Spleen (tissue), 11 donors: Measurements from ENCODE around the gene DISC1. TPM values are rescaled to one million over a fixed set of nuclear protein-coding genes. Genes with fewer than 3 reads are reported as not detected.

ENCODE experiments used
- DNase-seq: peaks from one replicate; pipeline ENCODE4 v3.0.0-alpha.2; 2020
- H3K27ac ChIP-seq, 8 donors: fragments of 200-600 bp; sonication (generic) in 7 of 8; 1 replicate in 4 of 8; 2 replicates in 4 of 8; pipeline versions ENCODE4 v1.5.0 to v1.8.0; 2016 to 2021; ENCODE audit warnings: inconsistent platforms in 4 of 8, mild to moderate bottlenecking in 4 of 8, moderate library complexity in 1 of 8
- H3K27me3 ChIP-seq, 7 donors: fragments of 200-600 bp; sonication (generic) in 6 of 7; replicated peaks in 1 of 7; 1 replicate in 4 of 7; 2 replicates in 3 of 7; pipeline versions ENCODE4 v1.5.0 to v1.8.0; 2016 to 2021; ENCODE audit warnings: inconsistent platforms in 3 of 7, mild to moderate bottlenecking in 1 of 7
- H3K36me3 ChIP-seq, 6 donors: fragments of 200-600 bp; sonication (generic) in 5 of 6; 1 replicate in 4 of 6; 2 replicates in 2 of 6; pipeline versions ENCODE4 v1.5.0 to v1.8.0; 2016 to 2021; ENCODE audit warnings: inconsistent platforms in 2 of 6
- H3K4me1 ChIP-seq, 6 donors: fragments of 200-600 bp; sonication (generic) in 5 of 6; 1 replicate in 3 of 6; 2 replicates in 3 of 6; pipeline versions ENCODE4 v1.5.0 to v1.8.0; 2016 to 2021; ENCODE audit warnings: inconsistent platforms in 3 of 6
- H3K4me3 ChIP-seq, 8 donors: fragments of 200-600 bp; sonication (generic) in 7 of 8; 1 replicate in 4 of 8; 2 replicates in 4 of 8; pipeline versions ENCODE4 v1.5.0 to v1.8.0; 2016 to 2021; ENCODE audit warnings: inconsistent platforms in 4 of 8, mild to moderate bottlenecking in 4 of 8, moderate library complexity in 2 of 8
- H3K9me3 ChIP-seq, 8 donors: fragments of 200-600 bp; sonication (generic) in 7 of 8; 1 replicate in 4 of 8; 2 replicates in 4 of 8; pipeline versions ENCODE4 v1.5.0 to v1.8.0; 2016 to 2021; ENCODE audit warnings: inconsistent platforms in 4 of 8
- CTCF ChIP-seq, 11 experiments: fragments of 200-600 bp in 7 of 11; fragments of 450-650 bp in 4 of 11; sonication (generic) in 4 of 11; IDR thresholded peaks in 8 of 11; conservative IDR thresholded peaks in 3 of 11; 1 replicate in 7 of 11; 2 replicates in 4 of 11; pipeline versions ENCODE4 v1.4.0 to v1.8.0; 2016 to 2021; ENCODE audit warnings: antibody characterized with exemption in 11 of 11, inconsistent platforms in 4 of 11, mild to moderate bottlenecking in 1 of 11
- POLR2A ChIP-seq, 3 donors: fragments of 450-650 bp; IDR thresholded peaks; one replicate each; pipeline ENCODE4 v1.5.1; 2017; ENCODE audit warnings: antibody characterized with exemption in 3 of 3, mild to moderate bottlenecking in 1 of 3
- POLR2AphosphoS5 ChIP-seq, 3 donors: sonication (generic); formaldehyde crosslinking; IDR thresholded peaks; one replicate each; pipeline ENCODE4 v1.5.1; 2017; ENCODE audit warnings: antibody characterized with exemption in 3 of 3
- WGBS, 5 donors: extraction: QIAGEN DNeasy Blood & Tissue Kit in 3 of 5; methylation state at CpG; one replicate each; pipeline versions ENCODE4 v1.1.5 to v1.1.7; 2013 to 2018; 5-methylcytosine and 5-hydroxymethylcytosine counted together
- intact Hi-C: fragments of 100-400 bp; cut with DNase I; formaldehyde crosslinking; loops from one replicate; pipeline ENCODE4 v1.15.0; 2023; ENCODE audit warnings: low total_unique reads
- polyA plus RNA-seq, 3 donors: library from polyadenylated mRNA; stranded (reverse); fragments of 200-250 nt; gene quantifications; one replicate each; pipeline ENCODE4 v1.2.1, GENCODE V29; 2013
- total RNA-seq, 7 donors: library from RNA; depleted of rRNA in 3 of 7; stranded (reverse); fragments of >200 nt in 3 of 7; fragmentation: NEBNext Ultra II Directional in 4 of 7; extraction: Animal tissue kit (Norgen Biotek cat#: 25700) in 4 of 7; gene quantifications; one replicate each; pipeline versions ENCODE4 v1.1.0 to v1.2.1, GENCODE V29; 2016 to 2021
- donor health status: healthy with polysubstance abuse.
- donor health status: DM: no; HTN: no; CAD: no; lungs with moderate emphysema.
- donor health status: DM: no; HTN: no; CAD: no.
- donor health status: Bipolar disorder and iron deficiency.
- donor health status: healthy.
- donor health status: DM: no; HTN: no; CAD: no.
- donor health status: DM: yes; HTN: yes; CAD: no.

DISC1 gene
- total and polyA plus RNA-seq, 10 donors: 0.89 to 36.4 (median 24.2) TPM

DNA sequence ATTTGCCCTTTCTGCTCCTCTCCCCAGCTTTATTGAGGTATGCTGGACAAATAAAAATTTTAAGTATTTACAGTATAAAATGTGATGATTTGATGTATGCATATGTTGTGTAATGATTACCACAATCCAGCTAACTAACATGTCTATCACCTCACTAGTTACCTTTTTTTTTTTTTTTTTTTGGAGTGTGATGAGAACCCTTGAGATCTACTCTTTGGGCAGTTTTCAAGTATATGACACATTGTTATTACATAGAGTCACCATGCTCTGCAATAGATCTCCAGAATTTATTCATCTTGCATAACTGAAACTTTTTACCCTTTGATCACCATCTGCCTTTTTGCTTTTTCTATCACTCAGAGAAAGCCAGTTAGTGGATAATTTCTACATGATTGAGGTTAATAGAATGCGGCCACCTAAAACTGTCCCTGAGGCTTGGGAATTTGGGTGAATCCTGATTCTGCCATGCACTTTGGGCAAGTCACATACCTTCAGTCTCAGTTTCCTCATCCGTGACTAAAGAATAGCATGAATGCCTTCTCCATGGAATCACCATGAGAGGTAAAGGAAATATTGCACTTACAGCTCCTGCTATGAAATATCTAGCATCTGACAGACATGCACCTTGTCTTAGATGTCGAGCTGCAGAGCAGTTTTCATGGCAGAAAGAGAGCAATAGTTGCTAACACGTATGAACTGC lies 295.2 kb downstream of the DISC1 start:
- no peak for DNase-seq

GRCh38 chr1:231923491-231924041 lies 297.0 kb downstream of the DISC1 start:
- WGBS, 5 donors: 90 to 96% (median 93%) methylated on average over 12 of the region's 12 CpGs
- no peak overlapping the region for H3K27ac ChIP-seq
- H3K9me3 ChIP-seq: no peaks in the 10 kb centered on the region
- H3K36me3 ChIP-seq: no peaks in the 10 kb centered on the region
- peaks cover 5 to 25% (median 20%) of the 10 kb centered on the region in 6 donors for H3K4me1 ChIP-seq
- H3K27me3 ChIP-seq: no peaks in the 10 kb centered on the region
- intact Hi-C loops: no loop called here
- H3K4me3 ChIP-seq: no peak overlapping the region
- DNase-seq: no peak
- TF ChIP-seq CTCF (IDR thresholded peaks at IDR 0.05 in 8 of 11, conservative IDR thresholded peaks at IDR 0.05 in 3 of 11) (no peak), POLR2A (IDR thresholded peaks at IDR 0.05) (no peak), POLR2AphosphoS5 (IDR thresholded peaks at IDR 0.05) (no peak)

More for the DNA sequence above, 295.2 kb downstream of the DISC1 start:
- no peaks in the 10 kb centered on the region for H3K27me3 ChIP-seq
- WGBS, 5 donors: 88 to 96% (median 91%) methylated on average over 4 of the region's 4 CpGs
- H3K27ac ChIP-seq: no peak overlapping the region
- no peaks in the 10 kb centered on the region for H3K36me3 ChIP-seq
- H3K4me1 ChIP-seq: peaks cover 12 to 37% (median 30%) of the 10 kb centered on the region in 6 donors
- no peaks in the 10 kb centered on the region for H3K9me3 ChIP-seq
- H3K4me3 ChIP-seq: no peak overlapping the region
- intact Hi-C loops: no loop called here
- TF ChIP-seq POLR2AphosphoS5 (IDR thresholded peaks at IDR 0.05) (no peak), POLR2A (IDR thresholded peaks at IDR 0.05) (no peak), CTCF (IDR thresholded peaks at IDR 0.05 in 8 of 11, conservative IDR thresholded peaks at IDR 0.05 in 3 of 11) (no peak)

DNA sequence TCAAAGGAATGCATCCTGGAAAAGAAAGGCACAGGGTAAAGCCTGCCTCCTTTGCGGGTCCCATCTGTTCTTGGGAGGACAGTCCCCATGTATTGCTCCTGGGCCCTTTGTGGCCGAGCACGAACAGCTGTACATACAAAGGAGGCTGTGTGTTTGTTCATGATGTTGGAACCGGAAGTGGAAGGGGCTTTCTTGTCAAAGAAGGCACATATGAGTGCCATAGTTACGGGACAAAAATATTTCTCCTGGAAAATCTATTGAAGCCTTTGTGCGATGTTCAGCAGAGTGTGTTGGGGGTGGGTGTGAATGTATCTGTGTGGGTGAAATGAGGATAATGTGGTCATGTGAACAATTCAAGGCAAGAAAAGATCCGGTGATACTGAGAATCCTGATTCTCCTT lies 297.6 kb downstream of the DISC1 start:
- intact Hi-C loops: no loop called here
- TF ChIP-seq POLR2A (IDR thresholded peaks at IDR 0.05): no peak
- no peak for TF ChIP-seq POLR2AphosphoS5 (IDR thresholded peaks at IDR 0.05)
- TF ChIP-seq CTCF (IDR thresholded peaks at IDR 0.05 in 8 of 11, conservative IDR thresholded peaks at IDR 0.05 in 3 of 11): no peak
- Histone ChIP-seq H3K4me1 (peaks cover 4 to 19% (median 13%) of the 10 kb centered on the region in 6 donors), H3K27ac (no peak overlapping the region), H3K4me3 (no peak overlapping the region), H3K9me3 (no peaks in the 10 kb centered on the region), H3K36me3 (no peaks in the 10 kb centered on the region), H3K27me3 (no peaks in the 10 kb centered on the region)
- DNase-seq: no peak
- 88 to 94% (median 92%) methylated on average over 7 of the region's 7 CpGs for WGBS, 5 donors

DNA sequence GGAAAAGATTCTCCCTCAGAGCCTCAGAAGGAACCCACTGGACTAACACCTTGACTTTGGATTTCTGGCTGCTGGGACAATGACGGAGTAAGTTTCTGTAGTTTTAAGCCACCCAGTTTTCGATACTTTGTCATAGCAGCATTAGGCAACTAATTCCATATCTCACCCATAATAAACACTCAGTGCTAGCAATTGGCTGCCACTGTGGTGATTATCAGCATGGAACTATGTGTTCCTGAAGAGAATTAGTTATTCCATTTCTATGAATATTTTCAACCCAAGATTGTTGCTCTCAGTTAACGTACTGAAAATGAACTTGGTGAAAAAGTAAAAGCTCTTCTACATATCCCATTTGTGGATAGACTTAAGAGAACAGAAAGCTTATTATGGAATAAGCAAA lies 299.3 kb downstream of the DISC1 start:
- DNase-seq: no peak
- H3K27ac ChIP-seq: no peak overlapping the region
- no peaks in the 10 kb centered on the region for H3K9me3 ChIP-seq
- TF ChIP-seq POLR2A (IDR thresholded peaks at IDR 0.05) (no peak), CTCF (IDR thresholded peaks at IDR 0.05 in 8 of 11, conservative IDR thresholded peaks at IDR 0.05 in 3 of 11) (no peak), POLR2AphosphoS5 (IDR thresholded peaks at IDR 0.05) (no peak)
- 83 to 98% (median 92%) methylated on average over 3 of the region's 3 CpGs for WGBS, 5 donors
- H3K4me1 ChIP-seq: peaks cover 0 to 17% (median 4%) of the 10 kb centered on the region in 6 donors
- intact Hi-C loops: no loop called here
- no peaks in the 10 kb centered on the region for H3K27me3 ChIP-seq
- H3K36me3 ChIP-seq: no peaks in the 10 kb centered on the region
- H3K4me3 ChIP-seq: no peak overlapping the region
